ENCODE results near the gene XAGE1A. TPM values are rescaled to one million over a fixed set of nuclear protein-coding genes. Genes with fewer than 3 reads are reported as not detected.
"Not testable (repeated sequence)": the region's sequence is repeated elsewhere in the genome, so short reads cannot be mapped to it uniquely, and the experiment has no call there.

XAGE1A gene
- total RNA-seq, 4 donors from 2014 or later: not detected

DNA sequence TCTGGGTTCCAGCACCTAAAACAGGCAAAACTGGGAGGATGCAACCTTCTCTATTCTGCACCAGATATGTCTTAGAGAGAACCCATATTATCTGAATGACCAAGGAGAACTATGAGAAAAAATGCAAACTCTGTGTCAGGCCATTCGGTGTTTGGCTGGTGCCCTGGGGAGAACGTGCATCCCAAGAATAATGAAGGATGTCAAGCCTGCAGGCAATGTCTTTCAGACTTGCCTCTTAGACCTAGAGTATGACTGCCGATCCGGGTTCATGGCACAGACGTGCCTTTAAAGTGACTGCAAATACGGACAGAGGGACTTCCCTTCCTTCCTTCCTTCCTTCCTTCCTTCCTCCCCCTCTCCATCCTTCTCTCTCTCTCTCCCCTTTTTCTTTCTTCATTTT is 14.3 kb downstream of the XAGE1A start:
- 73% methylated on average over 6 of the region's 6 CpGs for WGBS

DNA sequence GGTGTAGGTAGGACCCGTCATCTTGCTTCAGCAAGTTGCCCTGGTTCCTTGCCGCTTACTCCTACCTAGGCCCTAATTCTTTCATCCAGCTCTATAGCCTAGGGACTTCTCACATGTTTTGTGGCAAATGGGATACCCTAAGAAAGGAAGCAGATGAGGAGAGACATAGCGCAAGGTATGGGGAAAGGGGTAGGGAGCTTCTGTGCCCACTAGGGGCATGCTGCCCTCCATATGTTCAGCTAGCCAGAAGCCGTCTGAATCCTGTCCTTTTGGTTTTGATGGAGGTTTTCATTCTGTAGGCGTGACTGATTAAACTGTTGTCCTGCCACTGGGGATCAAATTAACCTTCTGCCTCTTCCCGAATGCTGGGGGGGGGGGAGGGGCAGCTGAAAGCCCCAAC is 15.5 kb downstream of the XAGE1A start:
- H3K9me3 ChIP-seq; H3K27me3 ChIP-seq; H3K27ac ChIP-seq (replicated peaks in 1 of 4); DNase-seq (ENCODE audit: extremely low spot score); H3K4me1 ChIP-seq; intact Hi-C loops (cut with DNase I); H3K4me3 ChIP-seq; H3K36me3 ChIP-seq: not testable (repeated sequence)
- no CpG with 5 or more reads among the region's 6 CpGs for WGBS

More for the DNA sequence above, 14.3 kb downstream of the XAGE1A start:
- DNase-seq (ENCODE audit: extremely low spot score): no peak
- no peak overlapping the region for H3K27ac ChIP-seq (replicated peaks in 1 of 4)
- H3K4me1 ChIP-seq: no peaks in the 10 kb centered on the region
- no peaks in the 10 kb centered on the region for H3K9me3 ChIP-seq
- H3K36me3 ChIP-seq: no peaks in the 10 kb centered on the region
- TF ChIP-seq POLR2AphosphoS5 (IDR thresholded peaks at IDR 0.05): no peak
- TF ChIP-seq POLR2A (IDR thresholded peaks at IDR 0.05; ENCODE audit: low read depth): no peak
- TF ChIP-seq, protein P1, sequence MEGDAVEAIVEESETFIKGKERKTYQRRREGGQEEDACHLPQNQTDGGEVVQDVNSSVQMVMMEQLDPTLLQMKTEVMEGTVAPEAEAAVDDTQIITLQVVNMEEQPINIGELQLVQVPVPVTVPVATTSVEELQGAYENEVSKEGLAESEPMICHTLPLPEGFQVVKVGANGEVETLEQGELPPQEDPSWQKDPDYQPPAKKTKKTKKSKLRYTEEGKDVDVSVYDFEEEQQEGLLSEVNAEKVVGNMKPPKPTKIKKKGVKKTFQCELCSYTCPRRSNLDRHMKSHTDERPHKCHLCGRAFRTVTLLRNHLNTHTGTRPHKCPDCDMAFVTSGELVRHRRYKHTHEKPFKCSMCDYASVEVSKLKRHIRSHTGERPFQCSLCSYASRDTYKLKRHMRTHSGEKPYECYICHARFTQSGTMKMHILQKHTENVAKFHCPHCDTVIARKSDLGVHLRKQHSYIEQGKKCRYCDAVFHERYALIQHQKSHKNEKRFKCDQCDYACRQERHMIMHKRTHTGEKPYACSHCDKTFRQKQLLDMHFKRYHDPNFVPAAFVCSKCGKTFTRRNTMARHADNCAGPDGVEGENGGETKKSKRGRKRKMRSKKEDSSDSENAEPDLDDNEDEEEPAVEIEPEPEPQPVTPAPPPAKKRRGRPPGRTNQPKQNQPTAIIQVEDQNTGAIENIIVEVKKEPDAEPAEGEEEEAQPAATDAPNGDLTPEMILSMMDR (IDR thresholded peaks at IDR 0.05): no peak
- no peak for TF ChIP-seq EP300 (IDR thresholded peaks at IDR 0.05)
- H3K4me3 ChIP-seq: no peak overlapping the region
- intact Hi-C loops (cut with DNase I): no loop called here
- H3K27me3 ChIP-seq: no peaks in the 10 kb centered on the region

DNA sequence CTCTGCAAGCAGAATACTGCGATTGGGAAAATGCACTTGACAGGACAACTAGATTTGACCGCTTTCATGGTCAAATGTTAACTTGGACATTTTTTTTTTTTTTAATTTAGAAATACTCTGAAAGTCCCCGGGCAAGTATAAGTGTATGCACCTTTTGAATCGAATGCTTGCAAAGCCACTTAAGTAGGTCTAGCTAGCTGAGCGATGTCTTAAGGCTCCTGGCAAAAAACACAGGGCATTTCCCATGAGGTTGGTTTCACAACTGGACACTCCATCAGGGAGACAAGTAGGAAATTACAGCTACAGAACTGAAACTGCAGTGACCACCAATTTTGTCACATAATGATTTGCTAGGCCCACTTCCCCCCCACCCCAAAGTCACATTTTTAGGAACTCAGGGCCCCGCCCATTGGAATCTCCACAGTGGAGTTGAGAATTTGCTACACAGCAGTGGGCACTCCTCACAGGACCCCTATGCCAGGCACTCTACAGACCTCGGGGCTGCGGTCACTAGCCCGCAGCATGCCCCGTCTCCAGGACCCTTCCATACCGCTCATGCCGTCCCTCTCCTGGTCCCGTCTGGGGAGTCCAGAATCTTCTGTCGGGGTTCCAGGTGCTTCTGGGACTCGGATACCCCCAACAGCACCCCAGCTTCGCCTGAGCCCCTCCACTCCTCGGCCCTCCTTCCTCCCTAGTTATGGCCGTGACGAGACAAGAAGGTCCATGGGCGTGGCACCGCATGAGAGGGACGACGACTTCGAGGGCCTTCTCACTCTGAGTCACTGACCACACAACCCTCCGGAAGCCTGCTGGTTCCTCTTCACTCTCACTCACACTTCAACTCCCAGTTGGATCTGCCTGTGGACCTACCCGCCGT is 20.7 kb downstream of the XAGE1A start:
- intact Hi-C loops (cut with DNase I); H3K4me1 ChIP-seq; H3K9me3 ChIP-seq; H3K4me3 ChIP-seq; H3K27ac ChIP-seq (replicated peaks in 1 of 4); H3K27me3 ChIP-seq; DNase-seq (ENCODE audit: extremely low spot score); H3K36me3 ChIP-seq: not testable (repeated sequence)
- no CpG with 5 or more reads among the region's 27 CpGs for WGBS

DNA sequence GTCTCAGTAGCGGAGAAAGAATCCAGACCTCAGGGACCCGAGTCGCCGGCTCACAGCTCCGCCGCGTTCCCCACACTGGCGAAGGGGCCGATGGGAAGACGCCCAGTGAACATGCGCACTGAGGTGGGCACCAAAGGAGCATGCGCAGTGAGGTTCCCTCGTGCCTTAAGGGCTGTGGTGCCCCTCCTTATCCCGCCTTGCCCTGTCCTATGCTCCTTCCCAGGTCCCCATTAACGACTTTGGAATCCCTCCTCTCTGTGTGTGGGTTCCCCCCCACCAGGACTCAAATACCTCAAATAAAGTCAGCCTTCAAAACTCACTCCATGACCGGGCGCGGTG is 21.3 kb downstream of the XAGE1A start, which contains the start of gene XAGE1B:
Gene XAGE1B (minus strand): TSS at position 77 of the 339 bp plus-strand sequence. CDS start 1,536 bp downstream, outside the sequence.
- DNase-seq (ENCODE audit: extremely low spot score); H3K4me1 ChIP-seq; intact Hi-C loops (cut with DNase I); H3K36me3 ChIP-seq; H3K27me3 ChIP-seq; H3K4me3 ChIP-seq; H3K27ac ChIP-seq (replicated peaks in 1 of 4); H3K9me3 ChIP-seq: not testable (repeated sequence)
- no CpG with 5 or more reads among the region's 18 CpGs for WGBS

DNA sequence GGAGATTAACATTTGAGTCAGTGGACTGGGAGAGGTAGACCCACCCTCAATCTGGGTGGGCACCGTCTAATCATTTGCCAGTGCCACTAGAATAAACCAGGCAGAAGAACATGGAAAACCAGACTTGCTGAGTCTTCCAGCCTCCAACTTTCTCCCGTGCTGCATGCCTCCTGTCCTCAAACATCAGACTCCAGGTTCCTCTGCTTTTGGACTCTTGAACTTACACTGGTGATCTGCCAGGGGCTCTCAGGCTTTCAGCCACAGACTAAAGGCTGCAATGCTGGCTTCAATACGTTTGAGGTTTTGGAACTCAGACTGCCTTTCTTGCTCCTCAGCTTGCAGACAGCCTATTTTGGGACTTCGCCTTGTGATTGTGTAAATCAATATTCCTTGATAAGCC is 45.4 kb downstream of the XAGE1A start:
- H3K27ac ChIP-seq (replicated peaks in 1 of 4); intact Hi-C loops (cut with DNase I); H3K4me1 ChIP-seq; DNase-seq (ENCODE audit: extremely low spot score); H3K4me3 ChIP-seq; H3K9me3 ChIP-seq; H3K27me3 ChIP-seq; H3K36me3 ChIP-seq: not testable (repeated sequence)
- 52% methylated on average over 4 of the region's 4 CpGs for WGBS

DNA sequence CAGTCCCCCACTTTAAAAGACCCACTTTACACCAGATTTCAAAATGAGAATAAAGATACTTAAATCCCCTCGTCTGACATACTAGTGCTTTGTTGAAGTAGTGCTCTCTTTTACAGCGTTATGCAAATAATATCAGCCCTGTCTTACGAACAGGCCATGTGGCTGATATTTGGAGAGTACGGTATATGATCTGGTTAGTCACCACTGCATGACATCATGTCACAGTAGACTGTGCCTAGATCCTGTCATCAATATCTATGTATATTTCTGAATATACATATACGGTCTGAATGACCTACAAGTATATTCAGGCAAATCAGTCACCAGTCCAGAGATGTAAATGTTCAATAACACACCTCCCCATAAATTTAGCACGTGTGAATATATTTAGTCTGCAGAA is 46.7 kb downstream of the XAGE1A start:
- Histone ChIP-seq H3K36me3 (no peaks in the 10 kb centered on the region), H3K9me3 (no peaks in the 10 kb centered on the region), H3K27me3 (no peaks in the 10 kb centered on the region), H3K4me1 (no peaks in the 10 kb centered on the region), H3K27ac (replicated peaks in 1 of 4) (no peak overlapping the region), H3K4me3 (no peak overlapping the region)
- 65% methylated on average over 6 of the region's 6 CpGs for WGBS
- intact Hi-C loops (cut with DNase I): no loop called here
- no peak for TF ChIP-seq EP300 (IDR thresholded peaks at IDR 0.05)
- TF ChIP-seq POLR2A (IDR thresholded peaks at IDR 0.05; ENCODE audit: low read depth): no peak
- TF ChIP-seq, protein P1 (IDR thresholded peaks at IDR 0.05): no peak
- no peak for TF ChIP-seq POLR2AphosphoS5 (IDR thresholded peaks at IDR 0.05)
- no peak for DNase-seq (ENCODE audit: extremely low spot score)
